Activated CD4-positive, CD25-positive, alpha-beta regulatory T cell treated with anti-CD3 and anti-CD28 coated beads, Interleukin-2, amount 50 U/mL, for 24 hours (primary cell): ENCODE results near the gene HEATR5A.
"Not testable (repeated sequence)": the region's sequence is repeated elsewhere in the genome, so short reads cannot be mapped to it uniquely, and the experiment has no call there.

Source experiments
- ATAC-seq, 2 donors: fragments of 150-1000 bp; cut with Tn5 transposase; one replicate each; pipeline ENCODE4 v1.10.0; 2021; ENCODE audit warnings: mild to moderate bottlenecking in 1 of 2, moderate library complexity in 1 of 2

The HEATR5A gene

GRCh38 chr14:31323419-31323818 is 96.9 kb downstream of the HEATR5A start:
- no peak for ATAC-seq

GRCh38 chr14:31320922-31321766 is 99.2 kb downstream of the HEATR5A start:
- ATAC-seq: no peak

- ATAC-seq: no peak
These were observed 100.1 kb downstream of the HEATR5A start for GRCh38 chr14:31320216-31320615.

- no peak for ATAC-seq
These were observed 100.6 kb downstream of the HEATR5A start for GRCh38 chr14:31319701-31320100.

GRCh38 chr14:31312934-31313333 is 107.4 kb downstream of the HEATR5A start:
- ATAC-seq: no peak

- not testable (repeated sequence) for ATAC-seq
These were observed 108.0 kb downstream of the HEATR5A start for GRCh38 chr14:31312370-31312769.

GRCh38 chr14:31307618-31308017 is 112.7 kb downstream of the HEATR5A start:
- ATAC-seq: no peak

- ATAC-seq: no peak
These were observed 113.2 kb downstream of the HEATR5A start for GRCh38 chr14:31307198-31307597.

GRCh38 chr14:31303654-31304053 is 116.7 kb downstream of the HEATR5A start:
- ATAC-seq: no peak

- ATAC-seq: no peak
These were observed 119.5 kb downstream of the HEATR5A start for GRCh38 chr14:31300883-31301282.

GRCh38 chr14:31300296-31300695 is 120.1 kb downstream of the HEATR5A start:
- ATAC-seq: no peak

- ATAC-seq: no peak
These were observed 122.5 kb downstream of the HEATR5A start for GRCh38 chr14:31297701-31298344.

- no peak for ATAC-seq
These were observed 123.2 kb downstream of the HEATR5A start for GRCh38 chr14:31297112-31297511.

GRCh38 chr14:31294746-31295405 is 125.5 kb downstream of the HEATR5A start:
- ATAC-seq: no peak

- no peak for ATAC-seq
These were observed 127.3 kb downstream of the HEATR5A start for GRCh38 chr14:31292937-31293616.

- ATAC-seq: no peak
These were observed 129.1 kb downstream of the HEATR5A start for GRCh38 chr14:31291210-31291609.

GRCh38 chr14:31287294-31287972 is 132.9 kb downstream of the HEATR5A start:
- no peak for ATAC-seq

GRCh38 chr14:31286456-31287293 is 133.7 kb downstream of the HEATR5A start:
- peak; percentile 56 to 62 for ATAC-seq

GRCh38 chr14:31283578-31284252 is 136.6 kb downstream of the HEATR5A start:
- no peak for ATAC-seq

- ATAC-seq: no peak
These were observed 137.2 kb downstream of the HEATR5A start for GRCh38 chr14:31283153-31283552.

- no peak for ATAC-seq
These were observed 139.5 kb downstream of the HEATR5A start for GRCh38 chr14:31280871-31281220.
